ENCODE data around the gene RAPGEF4.

DNA sequence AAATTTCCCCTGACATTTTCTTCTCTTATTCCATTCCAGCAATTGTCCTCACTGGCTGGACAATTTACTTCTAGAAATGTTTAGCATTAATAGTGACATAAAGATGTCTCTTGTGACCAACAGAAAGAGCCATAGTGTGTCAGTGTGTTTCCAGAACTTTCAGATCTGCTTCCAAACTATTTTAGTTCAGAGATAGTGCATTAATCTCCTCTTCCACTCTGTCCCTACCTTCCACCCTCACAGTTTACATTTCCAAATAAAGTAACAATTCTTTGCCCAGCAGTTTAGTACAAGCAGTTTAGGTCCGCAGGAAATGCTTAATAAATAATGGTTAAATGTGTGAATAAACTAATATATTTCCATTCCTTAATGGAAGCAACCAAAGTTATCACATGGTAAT, 24.5 kb upstream of the RAPGEF4 start:
- TF ChIP-seq POLR2A (IDR thresholded peaks at IDR 0.05; ENCODE audit: low read depth, low read length) (no peak), POLR2AphosphoS5 (IDR thresholded peaks at IDR 0.05; ENCODE audit: low read depth, low read length) (no peak)
